ENCODE data around the gene BRMS1L. TPM values are rescaled to one million over a fixed set of nuclear protein-coding genes. Genes with fewer than 3 reads are reported as not detected.
"Not testable (repeated sequence)": the region's sequence is repeated elsewhere in the genome, so short reads cannot be mapped to it uniquely, and the experiment has no call there.

BRMS1L gene
- total and polyA plus RNA-seq, 10 of the 15 experiments (the other 5 are each of a cell fraction or from before 2014, with no cell fraction given), result 5.3 to 26.7 (median 8.3) TPM

DNA sequence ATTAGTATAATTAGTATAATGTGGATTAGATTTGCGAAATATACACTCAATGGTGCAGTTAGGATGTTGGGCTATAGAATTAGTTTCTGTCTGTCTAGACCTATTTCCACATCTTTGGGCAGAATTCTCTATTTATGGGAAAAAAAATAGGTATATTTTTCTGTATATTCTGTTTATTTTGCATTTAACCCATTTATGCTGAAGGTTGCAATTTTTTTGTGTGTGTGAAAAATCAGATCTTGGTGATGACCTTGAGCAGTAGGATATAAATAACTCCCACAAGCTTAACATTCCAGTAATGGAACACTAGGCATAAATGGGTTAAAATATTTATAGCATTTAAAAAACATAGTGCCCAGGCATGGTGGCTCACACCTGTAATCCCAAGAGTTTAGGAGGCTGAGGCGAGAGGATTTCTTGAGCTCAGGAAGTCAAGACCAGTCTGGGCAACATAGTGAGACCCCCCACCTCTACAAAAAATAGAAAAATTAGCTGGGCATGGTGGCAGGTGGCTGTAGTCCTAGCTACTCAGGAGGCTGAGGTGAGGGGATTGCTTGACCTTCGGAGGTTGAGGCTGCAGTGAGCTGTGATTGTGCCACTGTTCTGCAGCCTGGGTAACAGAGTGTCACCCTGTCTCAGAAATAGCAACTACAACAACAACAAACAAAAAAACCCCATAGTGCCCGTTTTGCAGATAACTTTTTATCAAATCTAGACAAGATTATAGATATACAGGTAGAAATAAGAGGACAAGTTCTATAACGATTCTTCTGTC, 9.3 kb downstream of the BRMS1L start:
- Histone ChIP-seq H2AFZ (ENCODE audit: control insufficient read depth, low read depth, low read length) (no peak overlapping the region), H3K36me3 (ENCODE audit: control insufficient read depth in 2 of 2, insufficient read depth in 2 of 2, low read length in 1 of 2) (no peaks in the 10 kb centered on the region; a peak in 3 of 4 replicates), H3K79me2 (ENCODE audit: control insufficient read depth, insufficient read depth, low read length) (no peaks in the 10 kb centered on the region), H3K4me2 (ENCODE audit: control insufficient read depth, insufficient read depth) (no peak overlapping the region), H3K27ac (ENCODE audit: control insufficient read depth, insufficient read depth) (no peak overlapping the region), H3K9me3 (replicated peaks; ENCODE audit: control insufficient read depth, insufficient read depth, low read length) (no peaks in the 10 kb centered on the region; the same call in 2 of the 3 replicates), H3K9ac (ENCODE audit: control insufficient read depth, insufficient read depth, low read length) (no peak overlapping the region), H3K4me1 (ENCODE audit: control insufficient read depth, insufficient read depth, low read length) (no peaks in the 10 kb centered on the region), H3K27me3 (replicated peaks in 1 of 2; ENCODE audit: control insufficient read depth in 2 of 2, insufficient read depth in 2 of 2, low read length in 1 of 2) (no peaks in the 10 kb centered on the region), H3K4me3 (no peak overlapping the region), H4K20me1 (ENCODE audit: control insufficient read depth, insufficient read depth) (no peaks in the 10 kb centered on the region)
- in situ Hi-C loops (cut with MboI), result no loop called here
- POLR2A ChIA-PET, result interaction anchor here (1.0 to 2.1 kb wide), 2 partner anchors 9 to 28 kb away, joined by 3 to 11 read pairs; partner anchors contain the start of gene BRMS1L
- TF ChIP-seq EP300 (IDR thresholded peaks at IDR 0.05; ENCODE audit: borderline replicate concordance in 1 of 2, control insufficient read depth in 1 of 2, low read depth in 2 of 2, low read length in 2 of 2) (no peak), HDGF (IDR thresholded peaks at IDR 0.05) (no peak), NFYB (IDR thresholded peaks at IDR 0.05; ENCODE audit: insufficient read depth, low read depth, low read length) (no peak)
- TF ChIP-seq, protein P1, sequence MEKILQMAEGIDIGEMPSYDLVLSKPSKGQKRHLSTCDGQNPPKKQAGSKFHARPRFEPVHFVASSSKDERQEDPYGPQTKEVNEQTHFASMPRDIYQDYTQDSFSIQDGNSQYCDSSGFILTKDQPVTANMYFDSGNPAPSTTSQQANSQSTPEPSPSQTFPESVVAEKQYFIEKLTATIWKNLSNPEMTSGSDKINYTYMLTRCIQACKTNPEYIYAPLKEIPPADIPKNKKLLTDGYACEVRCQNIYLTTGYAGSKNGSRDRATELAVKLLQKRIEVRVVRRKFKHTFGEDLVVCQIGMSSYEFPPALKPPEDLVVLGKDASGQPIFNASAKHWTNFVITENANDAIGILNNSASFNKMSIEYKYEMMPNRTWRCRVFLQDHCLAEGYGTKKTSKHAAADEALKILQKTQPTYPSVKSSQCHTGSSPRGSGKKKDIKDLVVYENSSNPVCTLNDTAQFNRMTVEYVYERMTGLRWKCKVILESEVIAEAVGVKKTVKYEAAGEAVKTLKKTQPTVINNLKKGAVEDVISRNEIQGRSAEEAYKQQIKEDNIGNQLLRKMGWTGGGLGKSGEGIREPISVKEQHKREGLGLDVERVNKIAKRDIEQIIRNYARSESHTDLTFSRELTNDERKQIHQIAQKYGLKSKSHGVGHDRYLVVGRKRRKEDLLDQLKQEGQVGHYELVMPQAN (conservative IDR thresholded peaks at IDR 0.05), result no peak
- intact Hi-C loops (cut with micrococcal nuclease; ENCODE audit: unreplicated experiment), result no loop called here
- ATAC-seq (no peak), FAIRE-seq (no peak), DNase-seq (ENCODE audit: low read depth, low spot score) (no peak)
- 87% methylated on average over 5 of the region's 5 CpGs for WGBS (ENCODE audit: insufficient coverage, insufficient replicate concordance, low lambda C conversion rate, missing lambda C conversion rate)
- SMC1A ChIA-PET (ENCODE audit: uncharacterized antibody, unreplicated experiment), result interaction anchor here (0.7 to 2.9 kb wide), 6 partner anchors 9 to 234 kb away, joined by 3 to 12 read pairs (median 4); partner anchors contain the start of gene BRMS1L
- TSS peak; percentile 19 for BruUV-seq (replicated peaks)
- CTCF ChIA-PET, result interaction anchor here (0.8 to 2.2 kb wide), 8 partner anchors 9 to 234 kb away, joined by 3 to 15 read pairs (median 4); partner anchors contain the start of gene BRMS1L
- RAD21 ChIA-PET (ENCODE audit: unreplicated experiment), result interaction anchor here (1.2 to 1.4 kb wide), 2 partner anchors 9 to 14 kb away, joined by 3 to 5 read pairs; partner anchors contain the start of gene BRMS1L

DNA sequence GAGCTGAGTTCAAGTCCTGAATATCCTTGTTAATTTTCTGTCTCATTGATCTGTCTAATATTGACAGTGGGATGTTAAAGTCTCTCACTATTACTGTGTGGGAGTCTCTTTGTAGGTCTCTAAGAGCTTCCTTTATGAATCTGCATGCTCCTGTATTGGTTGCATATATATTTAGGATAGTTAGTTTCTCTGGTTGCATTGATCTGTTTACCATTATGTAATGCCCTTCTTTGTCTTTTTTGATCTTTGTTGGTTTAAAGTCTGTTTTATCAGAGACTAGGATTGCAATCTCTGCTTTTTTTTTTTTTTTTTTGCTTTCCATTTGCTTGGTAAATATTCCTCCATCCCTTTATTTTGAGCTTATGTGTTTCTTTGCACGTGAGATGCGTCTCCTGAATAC, 15.6 kb downstream of the BRMS1L start:
- H4K20me1 ChIP-seq (ENCODE audit: control insufficient read depth, insufficient read depth); H3K4me2 ChIP-seq (ENCODE audit: control insufficient read depth, insufficient read depth); FAIRE-seq; H3K9ac ChIP-seq (ENCODE audit: control insufficient read depth, insufficient read depth, low read length); RAD21 ChIA-PET (ENCODE audit: unreplicated experiment); DNase-seq (ENCODE audit: low read depth, low spot score); H3K79me2 ChIP-seq (ENCODE audit: control insufficient read depth, insufficient read depth, low read length); H3K27ac ChIP-seq (ENCODE audit: control insufficient read depth, insufficient read depth); H2AFZ ChIP-seq (ENCODE audit: control insufficient read depth, low read depth, low read length); H3K9me3 ChIP-seq (replicated peaks; ENCODE audit: control insufficient read depth, insufficient read depth, low read length); in situ Hi-C loops (cut with MboI); BruUV-seq (replicated peaks); H3K4me3 ChIP-seq; ATAC-seq; intact Hi-C loops (cut with micrococcal nuclease; ENCODE audit: unreplicated experiment); H3K4me1 ChIP-seq (ENCODE audit: control insufficient read depth, insufficient read depth, low read length); H3K27me3 ChIP-seq (replicated peaks in 1 of 2; ENCODE audit: control insufficient read depth in 2 of 2, insufficient read depth in 2 of 2, low read length in 1 of 2): not testable (repeated sequence)
- CTCF ChIA-PET, result interaction anchor here (0.7 to 1.3 kb wide), 2 partner anchors 20 to 23 kb away, joined by 3 read pairs; no protein-coding TSS in a partner anchor
- SMC1A ChIA-PET (ENCODE audit: uncharacterized antibody, unreplicated experiment), result interaction anchor here (0.5 to 1.2 kb wide), 2 partner anchors 10 to 14 kb away, joined by 3 to 5 read pairs; no protein-coding TSS in a partner anchor
- POLR2A ChIA-PET, result interaction anchor here (0.9 kb wide), 1 partner anchor 16 kb away, joined by 3 read pairs; the partner anchor contains the start of gene BRMS1L
- H3K36me3 ChIP-seq (ENCODE audit: control insufficient read depth in 2 of 2, insufficient read depth in 2 of 2, low read length in 1 of 2), result peaks cover 0 to 11% of the 10 kb centered on the region in 2 experiments; a peak in 3 of 4 replicates
- 100% methylated on average over 2 of the region's 2 CpGs for WGBS (ENCODE audit: insufficient coverage, insufficient replicate concordance, low lambda C conversion rate, missing lambda C conversion rate)

DNA sequence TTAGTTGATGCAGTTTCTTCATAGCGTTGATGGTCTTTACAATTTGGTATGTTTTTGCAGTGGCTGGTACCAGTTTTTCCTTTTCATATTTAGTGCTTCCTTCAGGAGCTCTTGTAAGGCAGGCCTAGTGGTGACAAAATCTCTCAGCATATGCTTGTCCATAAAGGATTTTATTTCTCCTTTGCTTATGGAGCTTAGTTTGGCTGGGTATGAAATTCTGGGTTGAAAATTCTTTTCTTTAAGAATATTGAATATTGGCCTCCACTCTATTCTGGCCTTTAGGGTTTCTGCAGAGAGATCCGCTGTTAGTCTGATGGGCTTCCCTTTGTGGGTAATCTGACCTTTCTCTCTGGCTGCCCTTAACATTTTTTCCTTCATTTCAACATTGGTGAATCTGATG, 16.1 kb downstream of the BRMS1L start:
- FAIRE-seq; H3K27ac ChIP-seq (ENCODE audit: control insufficient read depth, insufficient read depth); H3K4me3 ChIP-seq; H2AFZ ChIP-seq (ENCODE audit: control insufficient read depth, low read depth, low read length); H4K20me1 ChIP-seq (ENCODE audit: control insufficient read depth, insufficient read depth); H3K79me2 ChIP-seq (ENCODE audit: control insufficient read depth, insufficient read depth, low read length); H3K4me1 ChIP-seq (ENCODE audit: control insufficient read depth, insufficient read depth, low read length); POLR2A ChIA-PET; RAD21 ChIA-PET (ENCODE audit: unreplicated experiment); intact Hi-C loops (cut with micrococcal nuclease; ENCODE audit: unreplicated experiment); H3K4me2 ChIP-seq (ENCODE audit: control insufficient read depth, insufficient read depth); H3K9me3 ChIP-seq (replicated peaks; ENCODE audit: control insufficient read depth, insufficient read depth, low read length); in situ Hi-C loops (cut with MboI); H3K9ac ChIP-seq (ENCODE audit: control insufficient read depth, insufficient read depth, low read length); BruUV-seq (replicated peaks); H3K27me3 ChIP-seq (replicated peaks in 1 of 2; ENCODE audit: control insufficient read depth in 2 of 2, insufficient read depth in 2 of 2, low read length in 1 of 2); ATAC-seq; DNase-seq (ENCODE audit: low read depth, low spot score): not testable (repeated sequence)
- ChIA-PET SMC1A (ENCODE audit: uncharacterized antibody, unreplicated experiment) (interaction anchor here (1.2 kb wide), 1 partner anchor 14 kb away, joined by 3 read pairs; no protein-coding TSS in a partner anchor), CTCF (interaction anchor here (0.7 to 1.3 kb wide), 2 partner anchors 20 to 24 kb away, joined by 3 read pairs; no protein-coding TSS in a partner anchor)
- 89% methylated on average over 2 of the region's 2 CpGs for WGBS (ENCODE audit: insufficient coverage, insufficient replicate concordance, low lambda C conversion rate, missing lambda C conversion rate)
- peaks cover 0 to 11% of the 10 kb centered on the region in 2 experiments; a peak in 3 of 4 replicates for H3K36me3 ChIP-seq (ENCODE audit: control insufficient read depth in 2 of 2, insufficient read depth in 2 of 2, low read length in 1 of 2)
